K562 (cell line): ENCODE measurements around the gene GNGT2. TPM values are rescaled to one million over a fixed set of nuclear protein-coding genes. Genes with fewer than 3 reads are reported as not detected.
A peak's percentile ranks its signal among the peaks of the same experiment; 100 is the strongest.

Experiments
- ATAC-seq: fragments of 200-7000 bp; cut with Tn5 transposase; 3 replicates; pipeline ENCODE4 v1.9.1; 2020; ENCODE audit warnings: moderate library complexity
- BruUV-seq: library from RNA; stranded (reverse); fragments of 400-500 nt; replicated peaks from 2 replicates; lab custom pipeline; 2021; lab: Mats Ljungman, UMichigan
- CTCF ChIA-PET: fragments of 300-600 bp; formaldehyde crosslinking; extraction: SDS; loops from one replicate; lab custom pipeline; 2021; ENCODE audit warnings: low intra/inter-chr PET ratio; lab: Yijun Ruan, JAX
- POLR2A ChIA-PET: fragments of 300-600, 350-650 bp; sonication (Branson Sonifier 250); formaldehyde crosslinking; extraction: SDS; loops from one replicate; lab custom pipeline; 2021; ENCODE audit warnings: antibody characterized with exemption, inconsistent platforms; lab: Yijun Ruan, JAX
- DNase-seq, 4 experiments: peaks; one replicate each; pipeline versions ENCODE4 v3.0.0 to v3.0.0-alpha.2; 2011 to 2018; ENCODE audit warnings: low spot score in 3 of 4, mixed read lengths in 3 of 4; ENCODE audit errors: extremely low read depth in 1 of 4
- FAIRE-seq: peaks from 2 replicates; lab custom pipeline; 2011; peaks lifted over from hg19 to GRCh38; lab: Jason Lieb, UNC
- H2AFZ ChIP-seq: 2 replicates; pipeline ENCODE4 v1.6.0; 2011; ENCODE audit warnings: low read depth, low read length, control low read depth, inconsistent platforms
- H3K27ac ChIP-seq: fragments of 200-600 bp; 3 replicates; pipeline ENCODE4 v1.8.0; 2011; ENCODE audit warnings: low read depth, mild to moderate bottlenecking, control low read depth, inconsistent platforms, low read length, moderate library complexity, mixed read lengths; ENCODE audit errors: extremely low read depth
- H3K27me3 ChIP-seq, 2 experiments: fragments of 300-600 bp in 1 of 2; 2 replicates in 1 of 2; 3 replicates in 1 of 2; pipeline versions ENCODE4 v1.6.0 to v1.8.0; 2011; ENCODE audit warnings: inconsistent platforms in 2 of 2, low read length in 2 of 2, mild to moderate bottlenecking in 1 of 2, mixed read lengths in 1 of 2, moderate library complexity in 1 of 2; ENCODE audit not compliant: control insufficient read depth in 2 of 2, insufficient read depth in 2 of 2
- H3K36me3 ChIP-seq: fragments of 300-600 bp; 3 replicates; pipeline ENCODE4 v1.8.0; 2011; ENCODE audit warnings: mild to moderate bottlenecking, low read length, inconsistent platforms; ENCODE audit not compliant: control insufficient read depth, insufficient read depth
- H3K4me1 ChIP-seq, 2 experiments: fragments of 200-600 bp in 1 of 2; replicated peaks in 1 of 2; 2 replicates in 1 of 2; 3 replicates in 1 of 2; pipeline versions ENCODE4 v1.5.1 to v1.8.0; 2011; ENCODE audit warnings: inconsistent platforms in 2 of 2, low read length in 2 of 2, mild to moderate bottlenecking in 1 of 2, mixed read lengths in 1 of 2, moderate library complexity in 1 of 2; ENCODE audit not compliant: control insufficient read depth in 2 of 2, insufficient read depth in 2 of 2
- H3K4me2 ChIP-seq: 2 replicates; pipeline ENCODE4 v1.6.1; 2011; ENCODE audit warnings: low read length, control low read depth, inconsistent platforms, mixed read lengths; ENCODE audit not compliant: insufficient read depth
- H3K4me3 ChIP-seq: fragments of 200-600 bp; sonication (generic), shearing (Covaris generic); 2 replicates; pipeline ENCODE4 v1.5.1; 2016; ENCODE audit warnings: control low read depth, inconsistent platforms
- H3K79me2 ChIP-seq: fragments of 200-600 bp; 3 replicates; pipeline ENCODE4 v1.8.0; 2011; ENCODE audit warnings: low read length, inconsistent platforms; ENCODE audit not compliant: control insufficient read depth, insufficient read depth
- H3K9ac ChIP-seq, 2 experiments: 2 replicates each; pipeline versions ENCODE4 v1.6.0 to v1.6.1; 2011; ENCODE audit warnings: low read depth in 2 of 2, low read length in 2 of 2, control low read depth in 1 of 2, inconsistent platforms in 1 of 2, mild to moderate bottlenecking in 1 of 2, mixed read lengths in 1 of 2; ENCODE audit not compliant: insufficient read depth in 1 of 2
- H3K9me1 ChIP-seq: one replicate; pipeline ENCODE4 v1.6.0; 2011; ENCODE audit warnings: inconsistent platforms, mild to moderate bottlenecking, low read length, moderate library complexity; ENCODE audit not compliant: control insufficient read depth, insufficient read depth
- H3K9me3 ChIP-seq: replicated peaks from 2 replicates; pipeline ENCODE4 v1.5.1; 2011; ENCODE audit warnings: low read depth, low read length, inconsistent platforms; ENCODE audit not compliant: control insufficient read depth, insufficient read depth
- H4K20me1 ChIP-seq: replicated peaks from 2 replicates; pipeline ENCODE4 v1.6.1; 2011; ENCODE audit warnings: low read length, inconsistent platforms, mixed read lengths; ENCODE audit not compliant: control insufficient read depth, insufficient read depth
- DIDO1 ChIP-seq: fragments of 450-650 bp; IDR thresholded peaks from 2 replicates; pipeline ENCODE4 v1.6.1; 2016; ENCODE audit warnings: low read depth, missing biosample characterization, missing genetic modification characterization
- ESRRA ChIP-seq: fragments of 450-650 bp; IDR thresholded peaks from 2 replicates; pipeline ENCODE4 v1.6.1; 2014; ENCODE audit warnings: low read depth, mild to moderate bottlenecking, moderate library complexity, borderline replicate concordance
- IRF1 ChIP-seq: sonication (generic); formaldehyde crosslinking; IDR thresholded peaks from 2 replicates; pipeline ENCODE4 v1.8.0; 2022; ENCODE audit warnings: missing genetic modification reagents, mild to moderate bottlenecking, borderline replicate concordance
- IRF9 ChIP-seq: fragments of 450-650 bp; IDR thresholded peaks from 2 replicates; pipeline ENCODE4 v1.6.1; 2016; ENCODE audit warnings: missing biosample characterization, missing genetic modification characterization
- ZBTB5 ChIP-seq: fragments of 450-650 bp; IDR thresholded peaks from 2 replicates; pipeline ENCODE4 v1.6.1; 2017; ENCODE audit warnings: antibody characterized with exemption
- ZNF24 ChIP-seq: fragments of 450-650 bp; IDR thresholded peaks from 2 replicates; pipeline ENCODE4 v1.6.1; 2016
- WGBS: fragments of 100-300 bp; shearing (Covaris generic); methylation state at CpG from one replicate; pipeline ENCODE4 v1.1.6; 2016; ENCODE audit warnings: low coverage, mixed read lengths; ENCODE audit not compliant: insufficient coverage; ENCODE audit errors: missing lambda C conversion rate; 5-methylcytosine and 5-hydroxymethylcytosine counted together
- in situ Hi-C: fragments of 300-500 bp; cut with MboI; formaldehyde crosslinking; loops from 4 replicates; pipeline ENCODE4 v1.15.0; 2018; ENCODE audit warnings: inconsistent platforms, mixed read lengths
- intact Hi-C: fragments of 100-400 bp; cut with micrococcal nuclease; formaldehyde crosslinking; loops from 2 replicates; pipeline ENCODE4 v1.14.2; 2022
- polyA plus RNA-seq, 8 experiments: library from polyadenylated mRNA; depleted of rRNA in 4 of 8; stranded (reverse) in 5 of 8; unstranded in 3 of 8; fragments of >200 nt; fragmentation: Nextera tagmentation in 2 of 8; fragmentation: Illumina TruSeq in 1 of 8; extraction: Ambion mirVana in 2 of 8; extraction: Trizol in 1 of 8; gene quantifications; 2 replicates each; pipeline versions ENCODE4 v1.2.1 to v1.2.3, GENCODE V29; 2011 to 2014; ENCODE audit warnings: inconsistent platforms in 1 of 8, missing spikeins in 1 of 8
- total RNA-seq, 7 experiments: library from RNA; depleted of rRNA in 6 of 7; stranded (reverse); fragments of >200 nt in 6 of 7; fragmentation: Illumina TruSeq in 2 of 7; extraction: Trizol in 2 of 7; gene quantifications; 2 replicates each; pipeline versions ENCODE4 v1.2.1 to v1.2.3, GENCODE V29; 2011 to 2021; ENCODE audit warnings: low replicate concordance in 1 of 7

GNGT2 gene
- total and polyA plus RNA-seq, 9 of the 15 experiments (the other 6 are each of a cell fraction or from before 2014, with no cell fraction given) = not detected

GRCh38 chr17:49240619-49241018 lies 30.2 kb upstream of the GNGT2 start:
- TF ChIP-seq IRF9 (tag) (no peak), ZNF24 (peak; percentile 95), ZBTB5 (no peak), ESRRA (peak; percentile 70; the same call in 1 of the 2 replicates), IRF1 (no peak), DIDO1 (tag) (no peak)
- TF ChIP-seq, all 486 proteins: peak for 2
- H3K4me3 ChIP-seq = no peak overlapping the region
- H3K9ac ChIP-seq = no peak overlapping the region
- no peak for FAIRE-seq
- ChIA-PET POLR2A (interaction anchor here (1.1 to 1.8 kb wide), 2 partner anchors 13 to 16 kb away, joined by 4 to 6 read pairs; no protein-coding TSS in a partner anchor), CTCF (interaction anchor here (0.6 kb wide), 1 partner anchor 1096 kb away, joined by 3 read pairs; no protein-coding TSS in a partner anchor)
- 11% methylated on average over 1 of the region's 1 CpG for WGBS
- no peaks in the 10 kb centered on the region for H3K36me3 ChIP-seq
- H3K27me3 ChIP-seq = no peaks in the 10 kb centered on the region
- H3K4me2 ChIP-seq = no peak overlapping the region
- no peak overlapping the region for H2AFZ ChIP-seq
- peaks cover 11 to 15% of the 10 kb centered on the region in 2 experiments; a peak in 4 of 5 replicates for H3K4me1 ChIP-seq
- H4K20me1 ChIP-seq = no peaks in the 10 kb centered on the region
- H3K27ac ChIP-seq = no peak overlapping the region
- H3K9me3 ChIP-seq = no peaks in the 10 kb centered on the region
- no peaks in the 10 kb centered on the region for H3K9me1 ChIP-seq
- in situ Hi-C loops (no loop called here), intact Hi-C loops (no loop called here)
- no peaks in the 10 kb centered on the region for H3K79me2 ChIP-seq
- no TSS peak for BruUV-seq
- no peak for DNase-seq
- ATAC-seq = no peak
